Fibroblast of lung (primary cell): ENCODE measurements around the gene COL4A1.

ENCODE experiments used
- EZH2 ChIP-seq: IDR thresholded peaks from 2 replicates; pipeline ENCODE4 v1.5.1; 2012; ENCODE audit warnings: low read length, control low read depth, mild to moderate bottlenecking; ENCODE audit errors: missing control alignments
- TF ChIP-seq, protein P1 (sequence below), 2 donors: IDR thresholded peaks in 1 of 2; conservative IDR thresholded peaks in 1 of 2; 1 replicate in 1 of 2; 2 replicates in 1 of 2; pipeline ENCODE4 v1.5.1; 2011 to 2012; ENCODE audit warnings: low read length in 2 of 2, control low read depth in 1 of 2, inconsistent platforms in 1 of 2, low read depth in 1 of 2, mild to moderate bottlenecking in 1 of 2

DNA sequence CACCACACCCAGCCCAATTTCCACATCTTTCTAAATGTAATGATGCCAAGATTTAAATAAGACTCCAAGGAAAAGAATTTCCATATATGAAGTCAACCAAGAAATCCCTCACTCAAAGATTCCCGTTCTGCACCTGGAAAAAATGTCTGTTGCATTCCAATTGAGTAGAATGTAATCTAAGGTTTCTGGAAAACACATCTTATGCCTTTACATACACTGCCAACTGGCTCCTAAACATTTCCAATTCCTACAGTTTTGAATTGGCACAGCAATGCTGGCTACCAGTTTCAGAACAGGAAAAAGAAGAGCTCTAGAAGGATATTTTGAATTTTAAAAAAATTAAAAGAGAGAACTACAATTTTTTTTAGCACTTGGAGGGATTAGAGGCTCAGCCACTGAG, 43.1 kb upstream of the COL4A1 start:
- TF ChIP-seq EZH2, result no peak
- TF ChIP-seq, protein P1, sequence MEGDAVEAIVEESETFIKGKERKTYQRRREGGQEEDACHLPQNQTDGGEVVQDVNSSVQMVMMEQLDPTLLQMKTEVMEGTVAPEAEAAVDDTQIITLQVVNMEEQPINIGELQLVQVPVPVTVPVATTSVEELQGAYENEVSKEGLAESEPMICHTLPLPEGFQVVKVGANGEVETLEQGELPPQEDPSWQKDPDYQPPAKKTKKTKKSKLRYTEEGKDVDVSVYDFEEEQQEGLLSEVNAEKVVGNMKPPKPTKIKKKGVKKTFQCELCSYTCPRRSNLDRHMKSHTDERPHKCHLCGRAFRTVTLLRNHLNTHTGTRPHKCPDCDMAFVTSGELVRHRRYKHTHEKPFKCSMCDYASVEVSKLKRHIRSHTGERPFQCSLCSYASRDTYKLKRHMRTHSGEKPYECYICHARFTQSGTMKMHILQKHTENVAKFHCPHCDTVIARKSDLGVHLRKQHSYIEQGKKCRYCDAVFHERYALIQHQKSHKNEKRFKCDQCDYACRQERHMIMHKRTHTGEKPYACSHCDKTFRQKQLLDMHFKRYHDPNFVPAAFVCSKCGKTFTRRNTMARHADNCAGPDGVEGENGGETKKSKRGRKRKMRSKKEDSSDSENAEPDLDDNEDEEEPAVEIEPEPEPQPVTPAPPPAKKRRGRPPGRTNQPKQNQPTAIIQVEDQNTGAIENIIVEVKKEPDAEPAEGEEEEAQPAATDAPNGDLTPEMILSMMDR (conservative IDR thresholded peaks at IDR 0.05 in 1 of 2, IDR thresholded peaks at IDR 0.05 in 1 of 2; ENCODE audit: low read depth in 1 of 2, low read length in 2 of 2), result no peak
